H1 (cell line): Measurements from ENCODE around the gene CDT1. TPM values are rescaled to one million over a fixed set of nuclear protein-coding genes. Genes with fewer than 3 reads are reported as not detected.

Experiments used
- CHD7 ChIP-seq: fragments of 300-600 bp; sonication (generic); IDR thresholded peaks from 2 replicates; pipeline ENCODE4 v1.7.1; 2012; ENCODE audit warnings: low read length, moderate library complexity, mild to moderate bottlenecking, inconsistent platforms; ENCODE audit not compliant: insufficient replicate concordance
- RXRA ChIP-seq: IDR thresholded peaks from 2 replicates; pipeline ENCODE4 v1.6.1; 2011; ENCODE audit warnings: low read depth, mild to moderate bottlenecking, low read length, moderate library complexity; ENCODE audit not compliant: insufficient read depth
- SP1 ChIP-seq: IDR thresholded peaks from 2 replicates; pipeline ENCODE4 v1.6.1; 2011; ENCODE audit warnings: low read depth, low read length
- SUZ12 ChIP-seq: fragments of 200-600 bp; sonication (generic); IDR thresholded peaks from 2 replicates; pipeline ENCODE4 v1.6.1; 2012; ENCODE audit warnings: mild to moderate bottlenecking, inconsistent platforms, low read length, moderate library complexity, mixed read lengths
- YY1 ChIP-seq: IDR thresholded peaks from 2 replicates; pipeline ENCODE4 v1.6.1; 2011; ENCODE audit warnings: low read depth, mild to moderate bottlenecking, low read length
- polyA plus RNA-seq, 7 experiments: library from polyadenylated mRNA; depleted of rRNA in 3 of 7; stranded (reverse) in 5 of 7; unstranded in 2 of 7; fragments of >200 nt in 5 of 7; fragments of 200-250 nt in 2 of 7; gene quantifications; 1 replicate in 5 of 7; 2 replicates in 1 of 7; 4 replicates in 1 of 7; pipeline versions ENCODE4 v1.2.1 to v1.2.3, GENCODE V29; 2011 to 2013; ENCODE audit warnings: missing spikeins in 2 of 7, mixed read lengths in 2 of 7
- total RNA-seq: library from RNA; stranded (reverse); fragmentation: NEBNext Ultra II Directional; extraction: Animal tissue kit (Norgen Biotek cat#: 25700); gene quantifications from 2 replicates; pipeline ENCODE4 v1.2.1, GENCODE V29; 2021

The CDT1 gene
- total and polyA plus RNA-seq, 2 of the 8 experiments (the other 6 are each of a cell fraction or from before 2014, with no cell fraction given): 76.7 to 95.4 TPM

- TF ChIP-seq CHD7: no peak
- no peak for TF ChIP-seq RXRA
- no peak for TF ChIP-seq SP1
- TF ChIP-seq SUZ12: no peak
- no peak for TF ChIP-seq YY1
Observed at GRCh38 chr16:88839745-88840599, 36.4 kb downstream of the CDT1 start (continued).
